ENCODE results near the gene C2orf69.
A peak's percentile ranks its signal among the peaks of the same experiment; 100 is the strongest.

C2orf69 gene

GRCh38 chr2:199911052-199911876 lies at the start of gene C2orf69:
Gene C2orf69, plus strand, starts transcription at chr2:199911293. Its CDS starts 146 bp downstream, at chr2:199911439.
- in situ Hi-C loops (cut with HindIII; ENCODE audit: low sequenced_read_pairs), result no loop called here
- TF ChIP-seq CTCF (IDR thresholded peaks at IDR 0.05; ENCODE audit: low read depth, low read length), result no peak
- peak within 1 kb of the TSS; percentile 93 for H3K4me3 ChIP-seq (ENCODE audit: low read depth, low read length)
- DNase-seq (ENCODE audit: low read depth, low spot score), result peak; percentile 98

- no peak for DNase-seq (ENCODE audit: low read depth, low spot score)
- TF ChIP-seq CTCF (IDR thresholded peaks at IDR 0.05; ENCODE audit: low read depth, low read length), result no peak
- no peak overlapping the region for H3K4me3 ChIP-seq (ENCODE audit: low read depth, low read length)
- in situ Hi-C loops (cut with HindIII; ENCODE audit: low sequenced_read_pairs), result no loop called here
Measured at GRCh38 chr2:199862788-199863187, 48.3 kb upstream of the C2orf69 start.

- no peak for TF ChIP-seq CTCF (IDR thresholded peaks at IDR 0.05; ENCODE audit: low read depth, low read length)
- in situ Hi-C loops (cut with HindIII; ENCODE audit: low sequenced_read_pairs), result no loop called here
- no peak for DNase-seq (ENCODE audit: low read depth, low spot score)
- H3K4me3 ChIP-seq (ENCODE audit: low read depth, low read length), result no peak overlapping the region
Measured at GRCh38 chr2:199865905-199866304, 45.2 kb upstream of the C2orf69 start.

GRCh38 chr2:199868431-199869226 lies 42.5 kb upstream of the C2orf69 start:
- no peak for TF ChIP-seq CTCF (IDR thresholded peaks at IDR 0.05; ENCODE audit: low read depth, low read length)
- in situ Hi-C loops (cut with HindIII; ENCODE audit: low sequenced_read_pairs), result no loop called here
- H3K4me3 ChIP-seq (ENCODE audit: low read depth, low read length), result no peak overlapping the region
- no peak for DNase-seq (ENCODE audit: low read depth, low spot score)

GRCh38 chr2:199869227-199869541 lies 41.9 kb upstream of the C2orf69 start:
- in situ Hi-C loops (cut with HindIII; ENCODE audit: low sequenced_read_pairs), result no loop called here
- no peak overlapping the region for H3K4me3 ChIP-seq (ENCODE audit: low read depth, low read length)
- TF ChIP-seq CTCF (IDR thresholded peaks at IDR 0.05; ENCODE audit: low read depth, low read length), result no peak
- DNase-seq (ENCODE audit: low read depth, low spot score), result no peak

- TF ChIP-seq CTCF (IDR thresholded peaks at IDR 0.05; ENCODE audit: low read depth, low read length), result no peak
- DNase-seq (ENCODE audit: low read depth, low spot score), result no peak
- in situ Hi-C loops (cut with HindIII; ENCODE audit: low sequenced_read_pairs), result no loop called here
- no peak overlapping the region for H3K4me3 ChIP-seq (ENCODE audit: low read depth, low read length)
Measured at GRCh38 chr2:199869653-199870052, 41.4 kb upstream of the C2orf69 start.

Measured in astrocyte of the spinal cord (primary cell).